Skeletal muscle tissue (tissue), 4 donors: Measurements from ENCODE around the gene RIMBP2. TPM values are rescaled to one million over a fixed set of nuclear protein-coding genes. Genes with fewer than 3 reads are reported as not detected.
A peak's percentile ranks its signal among the peaks of the same experiment; 100 is the strongest.

Experiments
- H3K27ac ChIP-seq: one replicate; pipeline ENCODE4 v1.7.0; 2013; ENCODE audit warnings: mild to moderate bottlenecking, low read depth, low read length, inconsistent platforms
- H3K27me3 ChIP-seq, 3 donors: one replicate each; pipeline ENCODE4 v1.7.0; 2013; ENCODE audit warnings: low read length in 3 of 3; ENCODE audit not compliant: control insufficient read depth in 3 of 3, insufficient read depth in 3 of 3
- H3K36me3 ChIP-seq, 3 donors: one replicate each; pipeline ENCODE4 v1.7.0; 2013; ENCODE audit warnings: low read length in 3 of 3; ENCODE audit not compliant: control insufficient read depth in 3 of 3, insufficient read depth in 3 of 3
- H3K4me1 ChIP-seq, 3 donors: one replicate each; pipeline ENCODE4 v1.7.0; 2013; ENCODE audit warnings: low read length in 3 of 3, mild to moderate bottlenecking in 3 of 3; ENCODE audit not compliant: control insufficient read depth in 3 of 3, insufficient read depth in 3 of 3
- H3K4me3 ChIP-seq, 3 donors: one replicate each; pipeline ENCODE4 v1.7.0; 2013; ENCODE audit warnings: low read length in 3 of 3
- H3K9ac ChIP-seq, 3 donors: one replicate each; pipeline ENCODE4 v1.7.0; 2013; ENCODE audit warnings: low read length in 3 of 3, mild to moderate bottlenecking in 3 of 3, moderate library complexity in 2 of 3, low read depth in 1 of 3
- H3K9me3 ChIP-seq, 3 donors: one replicate each; pipeline ENCODE4 v1.7.0; 2013; ENCODE audit warnings: low read length in 3 of 3; ENCODE audit not compliant: control insufficient read depth in 3 of 3
- total RNA-seq: library from RNA; depleted of rRNA; stranded (reverse); fragments of >200 nt; gene quantifications from one replicate; pipeline ENCODE4 v1.2.3, GENCODE V29; 2014
- donor health status: Osteomylitis.

Gene RIMBP2
- total RNA-seq, 1 donor from 2014 or later = 2.6 TPM

GRCh38 chr12:130715150-130715997 is 725 bp downstream of the RIMBP2 start:
- no peak overlapping the region for H3K27ac ChIP-seq
- peak overlapping the region in 1 of 3 donors; percentile 31 for H3K4me3 ChIP-seq
- H3K27me3 ChIP-seq = peaks cover 45 to 50% (median 48%) of the 10 kb centered on the region in 3 donors
- no peaks in the 10 kb centered on the region for H3K9me3 ChIP-seq
- no peaks in the 10 kb centered on the region for H3K36me3 ChIP-seq
- H3K9ac ChIP-seq = no peak overlapping the region
- H3K4me1 ChIP-seq = peaks cover 5 to 19% (median 12%) of the 10 kb centered on the region in 3 donors

GRCh38 chr12:130714591-130715149 is 1.4 kb downstream of the RIMBP2 start:
- Histone ChIP-seq H3K27ac (no peak overlapping the region), H3K9ac (no peak overlapping the region), H3K27me3 (peaks cover 47 to 56% (median 52%) of the 10 kb centered on the region in 3 donors), H3K4me1 (peaks cover 5 to 19% (median 12%) of the 10 kb centered on the region in 3 donors), H3K4me3 (peak overlapping the region in 1 of 3 donors; percentile 31), H3K36me3 (no peaks in the 10 kb centered on the region), H3K9me3 (no peaks in the 10 kb centered on the region)

DNA sequence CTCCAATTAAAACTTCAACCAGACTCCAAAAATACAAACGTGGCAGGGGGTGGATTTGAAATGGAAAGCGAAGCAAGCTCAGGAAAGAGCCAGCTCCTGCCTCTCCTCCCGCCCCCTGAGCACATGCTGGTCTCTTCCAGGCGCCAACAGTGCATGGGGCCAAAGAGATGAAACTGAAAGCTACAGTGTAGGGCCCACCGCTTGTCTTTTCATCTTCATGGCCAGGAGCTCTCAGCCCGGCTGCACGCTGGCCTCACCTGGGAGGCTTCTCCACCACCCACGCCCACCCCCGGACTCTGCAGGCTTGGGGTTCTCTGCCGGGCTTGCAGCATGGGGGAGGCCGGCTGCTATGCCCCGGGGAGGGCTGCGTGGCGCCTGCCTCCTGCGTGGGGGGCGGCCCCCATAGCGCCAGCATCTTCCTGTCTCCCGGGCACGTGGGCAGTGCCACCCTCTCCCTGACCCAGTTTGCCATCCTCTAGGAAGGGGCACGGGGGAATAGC is 2.0 kb downstream of the RIMBP2 start:
- Histone ChIP-seq H3K9ac (no peak overlapping the region), H3K9me3 (no peaks in the 10 kb centered on the region), H3K27me3 (peaks cover 44 to 62% (median 53%) of the 10 kb centered on the region in 3 donors), H3K36me3 (no peaks in the 10 kb centered on the region), H3K27ac (no peak overlapping the region), H3K4me1 (peaks cover 5 to 19% (median 12%) of the 10 kb centered on the region in 3 donors), H3K4me3 (peak overlapping the region in 2 of 3 donors; percentile 43 to 49)

DNA sequence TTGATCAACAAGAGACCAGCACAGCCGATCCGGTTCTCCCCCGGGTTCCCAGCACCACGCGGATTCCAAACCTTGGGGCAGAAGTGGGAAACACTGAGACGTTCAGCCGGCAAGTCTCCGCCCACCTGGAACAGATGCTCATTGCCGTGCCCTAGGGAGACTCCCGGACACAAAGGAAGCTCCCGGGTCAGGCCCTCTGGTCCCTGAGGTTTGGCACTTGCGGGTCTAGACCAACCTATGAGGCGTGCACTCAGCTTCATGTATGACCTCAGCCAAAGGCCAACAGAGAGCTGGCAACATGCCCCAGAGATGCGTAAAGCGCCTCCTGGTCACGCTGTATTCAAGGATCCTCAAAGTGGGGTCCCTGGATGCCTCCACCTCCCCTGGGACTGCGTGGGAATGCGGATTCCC is 2.5 kb downstream of the RIMBP2 start:
- Histone ChIP-seq H3K9ac (no peak overlapping the region), H3K27ac (no peak overlapping the region), H3K27me3 (peaks cover 44 to 61% (median 58%) of the 10 kb centered on the region in 3 donors), H3K4me3 (peak overlapping the region in 1 of 3 donors; percentile 43), H3K9me3 (no peaks in the 10 kb centered on the region), H3K4me1 (peaks cover 5 to 19% (median 12%) of the 10 kb centered on the region in 3 donors), H3K36me3 (no peaks in the 10 kb centered on the region)

GRCh38 chr12:130712346-130713065 is 3.6 kb downstream of the RIMBP2 start:
- H3K4me3 ChIP-seq = no peak overlapping the region
- no peaks in the 10 kb centered on the region for H3K36me3 ChIP-seq
- H3K9me3 ChIP-seq = no peaks in the 10 kb centered on the region
- H3K4me1 ChIP-seq = peaks cover 5 to 19% (median 12%) of the 10 kb centered on the region in 3 donors
- H3K27ac ChIP-seq = no peak overlapping the region
- peaks cover 38 to 63% (median 55%) of the 10 kb centered on the region in 3 donors for H3K27me3 ChIP-seq
- no peak overlapping the region for H3K9ac ChIP-seq

DNA sequence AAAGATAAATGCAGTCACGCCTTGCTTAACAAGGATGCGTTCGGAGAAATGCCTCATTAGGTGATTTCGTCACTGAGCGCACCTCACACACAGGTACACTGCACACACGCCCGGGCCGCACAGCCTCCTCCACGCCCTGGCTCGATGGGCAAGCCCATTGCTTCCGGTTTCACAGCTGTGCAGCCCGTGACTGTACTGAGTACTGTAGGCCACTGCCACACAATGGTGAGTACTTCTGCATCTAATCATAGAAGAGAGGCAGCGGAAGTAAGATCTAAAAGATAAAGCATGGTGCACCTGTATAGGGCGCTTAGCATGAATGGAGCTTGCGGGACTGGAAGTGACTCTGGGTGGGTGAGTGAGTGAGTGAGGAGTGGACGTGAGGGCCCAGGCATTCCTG is 4.3 kb downstream of the RIMBP2 start:
- Histone ChIP-seq H3K9me3 (no peaks in the 10 kb centered on the region), H3K27me3 (peaks cover 42 to 65% (median 52%) of the 10 kb centered on the region in 3 donors)

GRCh38 chr12:130710733-130711080 is 5.4 kb downstream of the RIMBP2 start:
- peaks cover 5 to 16% (median 8%) of the 10 kb centered on the region in 3 donors for H3K4me1 ChIP-seq
- no peak overlapping the region for H3K4me3 ChIP-seq
- H3K9ac ChIP-seq = no peak overlapping the region
- H3K27me3 ChIP-seq = peaks cover 41 to 63% (median 48%) of the 10 kb centered on the region in 3 donors
- H3K9me3 ChIP-seq = no peaks in the 10 kb centered on the region
- H3K27ac ChIP-seq = no peak overlapping the region
- no peaks in the 10 kb centered on the region for H3K36me3 ChIP-seq

More for the DNA sequence above, 4.3 kb downstream of the RIMBP2 start:
- H3K4me3 ChIP-seq = no peak overlapping the region
- no peak overlapping the region for H3K9ac ChIP-seq
- H3K27ac ChIP-seq = no peak overlapping the region
- peaks cover 5 to 19% (median 12%) of the 10 kb centered on the region in 3 donors for H3K4me1 ChIP-seq
- no peaks in the 10 kb centered on the region for H3K36me3 ChIP-seq

- H3K27me3 ChIP-seq = peaks cover 40 to 62% (median 50%) of the 10 kb centered on the region in 3 donors
- H3K27ac ChIP-seq = no peak overlapping the region
Measured at GRCh38 chr12:130709971-130710732, 5.9 kb downstream of the RIMBP2 start.

More at GRCh38 chr12:130709971-130710732, 5.9 kb downstream of the RIMBP2 start:
- peaks cover 5 to 15% (median 8%) of the 10 kb centered on the region in 3 donors for H3K4me1 ChIP-seq
- no peak overlapping the region for H3K4me3 ChIP-seq
- no peaks in the 10 kb centered on the region for H3K36me3 ChIP-seq
- H3K9me3 ChIP-seq = no peaks in the 10 kb centered on the region
- no peak overlapping the region for H3K9ac ChIP-seq
